Bronchial epithelial cell (primary cell): ENCODE measurements around the gene CBFB. TPM values are rescaled to one million over a fixed set of nuclear protein-coding genes. Genes with fewer than 3 reads are reported as not detected.
"Not testable (repeated sequence)": the region's sequence is repeated elsewhere in the genome, so short reads cannot be mapped to it uniquely, and the experiment has no call there.

Experiments
- DNase-seq: peaks from one replicate; pipeline ENCODE4 v3.0.0-alpha.2; 2010; ENCODE audit warnings: low read depth
- FAIRE-seq: peaks from 2 replicates; lab custom pipeline; 2011; peaks lifted over from hg19 to GRCh38; lab: Jason Lieb, UNC
- H3K27me3 ChIP-seq: 2 replicates; pipeline ENCODE4 v1.5.1; 2011; ENCODE audit warnings: low read length; ENCODE audit not compliant: control insufficient read depth, insufficient read depth
- H3K36me3 ChIP-seq: 2 replicates; pipeline ENCODE4 v1.5.1; 2011; ENCODE audit warnings: low read length; ENCODE audit not compliant: control insufficient read depth, insufficient read depth
- H3K4me3 ChIP-seq: 2 replicates; pipeline ENCODE4 v1.5.1; 2011; ENCODE audit warnings: mild to moderate bottlenecking, low read depth, low read length, control low read depth
- CTCF ChIP-seq: IDR thresholded peaks from 2 replicates; pipeline ENCODE4 v1.5.1; 2011; ENCODE audit warnings: mild to moderate bottlenecking, moderate library complexity, low read length, control low read depth, inconsistent platforms; ENCODE audit not compliant: insufficient read depth, severe bottlenecking
- total RNA-seq: library from RNA; depleted of rRNA; stranded (reverse); fragments of >200 nt; gene quantifications from 2 replicates; pipeline ENCODE4 v1.2.1, GENCODE V29; 2014

Gene CBFB
- total RNA-seq, 1 donor from 2014 or later = 101 TPM

GRCh38 chr16:67116388-67117311 lies 87.7 kb downstream of the CBFB start:
- peaks cover 8% of the 10 kb centered on the region for H3K36me3 ChIP-seq
- H3K4me3 ChIP-seq = no peak overlapping the region
- DNase-seq (no peak), FAIRE-seq (no peak)
- TF ChIP-seq CTCF = no peak
- H3K27me3 ChIP-seq = no peaks in the 10 kb centered on the region

- no peak for DNase-seq
- peaks cover 10% of the 10 kb centered on the region for H3K36me3 ChIP-seq
- no peak for FAIRE-seq
- TF ChIP-seq CTCF = no peak
- no peak overlapping the region for H3K4me3 ChIP-seq
- no peaks in the 10 kb centered on the region for H3K27me3 ChIP-seq
These were observed 88.8 kb downstream of the CBFB start for GRCh38 chr16:67117716-67118115.

GRCh38 chr16:67120025-67120424 lies 91.1 kb downstream of the CBFB start:
- no peak for TF ChIP-seq CTCF
- DNase-seq (peak; percentile 28), FAIRE-seq (peak; percentile 7)
- no peaks in the 10 kb centered on the region for H3K27me3 ChIP-seq
- H3K36me3 ChIP-seq = peaks cover 14% of the 10 kb centered on the region
- H3K4me3 ChIP-seq = no peak overlapping the region

- not testable (repeated sequence) for H3K4me3 ChIP-seq, DNase-seq, FAIRE-seq, H3K27me3 ChIP-seq
- H3K36me3 ChIP-seq = peaks cover 15% of the 10 kb centered on the region
These were observed 93.8 kb downstream of the CBFB start for GRCh38 chr16:67122799-67123198.

- no peak for TF ChIP-seq CTCF
- H3K36me3 ChIP-seq = peaks cover 11% of the 10 kb centered on the region
- H3K4me3 ChIP-seq = no peak overlapping the region
- no peak for FAIRE-seq
- H3K27me3 ChIP-seq = no peaks in the 10 kb centered on the region
- no peak for DNase-seq
These were observed 99.5 kb downstream of the CBFB start for GRCh38 chr16:67128417-67128816.

GRCh38 chr16:67128887-67129286 lies 99.9 kb downstream of the CBFB start:
- no peak for TF ChIP-seq CTCF
- FAIRE-seq (no peak), DNase-seq (no peak)
- H3K27me3 ChIP-seq = no peaks in the 10 kb centered on the region
- H3K36me3 ChIP-seq = peaks cover 11% of the 10 kb centered on the region
- no peak overlapping the region for H3K4me3 ChIP-seq
